GM12801 (cell line): ENCODE data around the gene CA10.

Experiments used
- CTCF ChIP-seq: IDR thresholded peaks from one replicate; pipeline ENCODE4 v1.5.1; 2011; ENCODE audit warnings: control low read depth; ENCODE audit not compliant: insufficient read length; ENCODE audit errors: extremely low read depth

CA10 gene

GRCh38 chr17:52145476-52145875 is 13.0 kb downstream of the CA10 start:
- no peak for TF ChIP-seq CTCF

DNA sequence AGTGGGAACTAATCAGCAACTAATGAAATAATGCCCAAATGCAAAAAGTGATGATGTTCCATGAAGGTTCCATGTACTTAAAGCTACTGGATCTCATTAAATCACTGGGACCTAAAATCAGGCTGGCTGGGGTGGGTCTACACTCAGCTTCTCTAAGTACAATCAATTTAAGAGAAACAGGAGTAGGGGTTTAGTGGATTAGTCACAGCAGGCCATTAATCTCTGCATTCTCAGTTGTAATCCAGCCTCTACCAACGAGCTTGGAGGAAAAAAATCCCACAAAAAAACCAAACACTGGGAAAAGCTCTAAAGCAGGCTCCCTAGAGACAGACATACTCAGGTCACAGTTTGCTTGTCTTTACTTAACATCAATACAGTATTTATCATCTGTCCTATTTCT is 15.0 kb downstream of the CA10 start:
- TF ChIP-seq CTCF: no peak

- TF ChIP-seq CTCF: no peak
Observed at GRCh38 chr17:52140601-52141000, 17.9 kb downstream of the CA10 start.

DNA sequence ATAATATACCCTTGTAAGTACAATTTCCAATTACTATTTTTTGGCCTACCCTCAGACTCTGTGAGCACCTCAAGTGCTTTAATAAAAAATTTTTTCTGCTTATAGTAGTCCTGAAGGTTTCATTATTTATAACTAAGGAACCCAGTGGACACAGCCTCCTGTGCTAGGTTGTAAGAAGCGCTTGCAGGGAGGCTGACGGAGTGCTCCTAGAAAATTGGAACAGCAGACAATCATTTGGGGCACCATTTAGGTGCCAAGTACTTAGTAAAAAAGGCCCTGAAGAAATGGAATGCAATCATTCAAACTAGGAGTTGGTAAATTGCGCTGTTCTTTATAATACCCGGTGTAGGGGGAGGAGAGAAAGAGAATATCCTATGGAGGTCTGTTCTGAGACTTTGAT is 19.8 kb downstream of the CA10 start:
- no peak for TF ChIP-seq CTCF

GRCh38 chr17:52138350-52138749 is 20.2 kb downstream of the CA10 start:
- TF ChIP-seq CTCF: no peak

GRCh38 chr17:52136166-52136565 is 22.3 kb downstream of the CA10 start:
- no peak for TF ChIP-seq CTCF

- TF ChIP-seq CTCF: no peak
Observed at GRCh38 chr17:52134641-52135040, 23.9 kb downstream of the CA10 start.

DNA sequence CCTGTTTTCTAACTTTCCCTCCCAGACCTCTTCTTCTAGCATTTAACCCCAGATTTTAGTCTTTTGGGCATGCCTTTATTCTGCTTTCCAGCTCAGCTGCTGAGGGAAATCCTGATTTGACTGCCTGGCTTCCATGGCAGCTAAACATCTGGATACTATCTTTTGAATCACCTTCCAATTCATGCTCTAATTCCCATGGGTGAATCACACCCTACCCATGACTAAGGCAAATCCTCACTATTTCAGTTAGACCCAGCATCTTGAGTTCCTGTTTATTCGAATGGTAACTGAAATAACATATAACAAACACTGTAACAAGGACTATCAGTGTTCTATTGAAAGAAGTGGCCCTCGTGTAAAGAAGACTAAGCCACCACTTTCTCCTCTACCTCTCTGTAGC is 29.8 kb downstream of the CA10 start:
- TF ChIP-seq CTCF: no peak
